Adipocyte (in vitro differentiated cells): ENCODE data around the gene SLC4A7.
"Not testable (repeated sequence)": the region's sequence is repeated elsewhere in the genome, so short reads cannot be mapped to it uniquely, and the experiment has no call there.

Experiments used
- DNase-seq: peaks from one replicate; pipeline ENCODE4 v3.0.0-alpha.2; 2015; ENCODE audit warnings: low read depth
- H3K27me3 ChIP-seq: replicated peaks from 2 replicates; pipeline ENCODE4 v1.7.0; 2013; ENCODE audit warnings: mild to moderate bottlenecking, low read length, moderate library complexity; ENCODE audit not compliant: control insufficient read depth, insufficient read depth
- H3K36me3 ChIP-seq: 2 replicates; pipeline ENCODE4 v1.7.0; 2013; ENCODE audit warnings: low read length, mild to moderate bottlenecking, moderate library complexity; ENCODE audit not compliant: control insufficient read depth, insufficient read depth, severe bottlenecking
- H3K4me1 ChIP-seq: 2 replicates; pipeline ENCODE4 v1.7.0; 2013; ENCODE audit warnings: mild to moderate bottlenecking, low read length, moderate library complexity; ENCODE audit not compliant: control insufficient read depth, insufficient read depth
- H3K4me3 ChIP-seq: 2 replicates; pipeline ENCODE4 v1.7.0; 2013; ENCODE audit warnings: mild to moderate bottlenecking, low read length, moderate library complexity
- H3K9ac ChIP-seq: 2 replicates; pipeline ENCODE4 v1.7.0; 2013; ENCODE audit warnings: mild to moderate bottlenecking, low read length, moderate library complexity
- H3K9me3 ChIP-seq: 2 replicates; pipeline ENCODE4 v1.7.0; 2013; ENCODE audit warnings: mild to moderate bottlenecking, low read length, moderate library complexity; ENCODE audit not compliant: control insufficient read depth

The SLC4A7 gene

GRCh38 chr3:27484015-27484844 lies at the start of gene SLC4A7:
TSS of gene SLC4A7 (minus strand) at chr3:27484384. CDS start at chr3:27484126, 258 bp downstream.
- no peaks in the 10 kb centered on the region for H3K27me3 ChIP-seq
- peak; percentile 98 for DNase-seq

GRCh38 chr3:27533261-27533607 lies 49.0 kb upstream of the SLC4A7 start:
- peak; percentile 52 for DNase-seq
- Histone ChIP-seq H3K4me3 (no peak overlapping the region), H3K4me1 (peaks cover 32% of the 10 kb centered on the region), H3K27me3 (no peaks in the 10 kb centered on the region), H3K9ac (peak overlapping the region; percentile 25), H3K36me3 (no peaks in the 10 kb centered on the region), H3K9me3 (no peaks in the 10 kb centered on the region)

More at GRCh38 chr3:27484015-27484844, at the start of gene SLC4A7:
- H3K36me3 ChIP-seq, result no peaks in the 10 kb centered on the region
- no peaks in the 10 kb centered on the region for H3K9me3 ChIP-seq
- peak within 1 kb of the TSS; percentile 97 for H3K9ac ChIP-seq
- H3K4me3 ChIP-seq, result peak within 1 kb of the TSS; percentile 98
- peaks cover 25% of the 10 kb centered on the region for H3K4me1 ChIP-seq

DNA sequence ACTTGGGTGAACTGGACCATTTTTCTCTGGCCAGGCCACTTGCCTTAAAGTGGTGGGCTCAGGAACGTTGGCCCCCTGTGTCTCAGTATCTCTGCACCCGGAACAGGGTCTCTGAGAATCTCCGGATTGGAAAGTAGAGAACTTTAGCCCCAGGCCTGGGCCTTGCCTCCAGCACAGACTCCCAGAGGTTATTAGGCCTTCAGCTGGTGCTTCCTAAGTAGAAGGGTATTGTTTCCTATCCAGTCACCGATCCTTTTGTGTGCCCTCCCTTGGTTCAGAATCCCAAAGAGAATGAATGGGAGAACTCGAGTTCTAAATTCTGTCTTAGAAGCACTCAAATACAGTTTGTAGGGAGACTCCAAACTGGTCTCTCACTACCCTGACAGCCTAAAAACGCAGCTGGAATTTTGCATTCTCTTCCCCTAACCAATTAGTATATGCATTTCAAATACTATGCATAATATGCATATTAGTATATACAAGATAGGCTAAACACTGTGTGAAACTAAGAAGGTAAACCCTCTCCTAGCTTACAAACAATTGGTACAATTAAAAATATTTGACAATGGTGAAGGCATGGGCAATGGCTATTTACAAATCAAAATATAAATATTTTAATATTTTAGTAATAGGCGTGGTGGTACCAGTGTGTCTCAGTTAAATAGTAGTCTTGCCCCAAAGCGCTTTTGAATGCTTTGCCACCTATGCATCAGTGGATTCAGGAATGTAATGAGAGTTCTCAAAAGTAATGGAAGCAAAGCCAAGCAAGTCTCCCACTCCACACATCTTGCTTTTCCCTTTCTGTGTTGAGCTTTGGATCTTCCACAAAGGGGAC lies 48.5 kb upstream of the SLC4A7 start:
- peaks cover 32% of the 10 kb centered on the region for H3K4me1 ChIP-seq
- H3K9me3 ChIP-seq, result no peaks in the 10 kb centered on the region
- H3K9ac ChIP-seq, result peak overlapping the region; percentile 25
- no peak for DNase-seq
- H3K4me3 ChIP-seq, result no peak overlapping the region
- H3K27me3 ChIP-seq, result no peaks in the 10 kb centered on the region
- H3K36me3 ChIP-seq, result no peaks in the 10 kb centered on the region

DNA sequence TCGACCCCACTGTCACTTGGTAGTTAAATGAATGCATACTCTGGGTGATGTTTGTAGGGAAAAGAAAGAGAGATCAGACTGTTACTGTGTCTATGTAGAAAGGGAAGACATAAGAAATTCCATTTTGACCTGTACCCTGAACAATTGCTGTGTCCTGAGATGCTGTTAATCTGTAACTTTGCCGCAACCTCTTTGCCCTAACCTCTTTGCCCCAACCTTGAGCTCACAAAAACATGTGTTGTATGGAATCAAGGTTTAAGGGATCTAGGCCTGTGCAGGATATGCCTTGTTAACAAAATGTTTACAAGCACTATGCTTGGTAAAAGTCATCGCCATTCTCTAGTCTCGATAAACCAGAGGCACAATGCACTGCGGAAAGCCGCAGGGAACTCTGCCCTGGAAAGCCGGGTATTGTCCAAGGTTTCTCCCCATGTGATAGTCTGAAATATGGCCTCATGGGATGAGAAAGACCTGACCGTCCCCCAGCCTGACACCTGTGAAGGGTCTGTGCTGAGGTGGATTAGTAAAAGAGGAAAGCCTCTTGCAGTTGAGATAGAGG lies 47.1 kb upstream of the SLC4A7 start:
- H3K36me3 ChIP-seq, DNase-seq, H3K9ac ChIP-seq, H3K9me3 ChIP-seq, H3K27me3 ChIP-seq, H3K4me3 ChIP-seq: not testable (repeated sequence)
- H3K4me1 ChIP-seq, result peaks cover 29% of the 10 kb centered on the region

DNA sequence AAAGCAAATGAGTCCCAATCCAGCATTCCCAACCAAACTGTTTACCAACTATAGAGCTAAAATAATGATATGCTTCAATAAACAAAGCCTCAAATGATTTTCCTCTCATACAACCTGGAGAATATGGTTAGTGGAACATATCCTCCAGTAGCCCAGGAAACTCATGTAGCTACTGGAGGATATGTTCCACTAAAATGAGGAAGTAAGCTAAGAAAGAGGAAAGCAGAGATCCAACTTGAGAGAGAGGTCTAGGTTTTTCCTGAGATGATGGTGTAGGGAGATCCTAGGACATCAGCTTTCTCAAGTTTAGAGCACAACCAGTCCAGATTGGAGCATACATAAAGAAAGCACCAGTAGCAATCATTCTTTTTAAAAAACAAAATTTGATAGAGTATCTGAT lies 44.6 kb upstream of the SLC4A7 start:
- Histone ChIP-seq H3K27me3 (no peaks in the 10 kb centered on the region), H3K36me3 (no peaks in the 10 kb centered on the region), H3K4me1 (peaks cover 24% of the 10 kb centered on the region), H3K4me3 (no peak overlapping the region), H3K9ac (no peak overlapping the region), H3K9me3 (no peaks in the 10 kb centered on the region)
- no peak for DNase-seq

GRCh38 chr3:27526614-27527315 lies 42.6 kb upstream of the SLC4A7 start:
- Histone ChIP-seq H3K4me1 (peaks cover 27% of the 10 kb centered on the region), H3K4me3 (no peak overlapping the region), H3K9me3 (no peaks in the 10 kb centered on the region), H3K36me3 (no peaks in the 10 kb centered on the region), H3K9ac (no peak overlapping the region), H3K27me3 (no peaks in the 10 kb centered on the region)
- DNase-seq, result no peak

DNA sequence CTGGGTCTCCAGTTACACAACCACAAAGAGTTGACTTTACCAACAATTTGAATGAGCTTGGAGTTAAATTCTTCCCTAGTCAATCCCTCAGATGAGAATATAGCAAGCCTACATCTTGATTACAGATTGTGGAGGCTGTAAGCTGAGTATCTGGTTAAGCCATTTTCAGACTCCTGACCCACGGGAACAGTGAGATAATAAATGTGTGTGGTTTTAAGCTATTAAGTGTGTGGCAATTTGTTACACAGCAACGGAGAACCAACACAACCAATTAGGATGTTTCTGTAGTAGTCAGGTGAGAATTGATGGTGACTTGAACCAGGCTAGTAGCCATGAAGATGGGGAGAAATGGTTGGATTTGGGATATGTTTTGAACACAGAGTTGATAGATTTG lies 37.7 kb upstream of the SLC4A7 start:
- H3K9ac ChIP-seq, result no peak overlapping the region
- no peak overlapping the region for H3K4me3 ChIP-seq
- peaks cover 36% of the 10 kb centered on the region for H3K4me1 ChIP-seq
- no peak for DNase-seq
- H3K27me3 ChIP-seq, result no peaks in the 10 kb centered on the region
- no peaks in the 10 kb centered on the region for H3K36me3 ChIP-seq
- H3K9me3 ChIP-seq, result no peaks in the 10 kb centered on the region

GRCh38 chr3:27521179-27521871 lies 37.1 kb upstream of the SLC4A7 start:
- Histone ChIP-seq H3K4me1 (peaks cover 36% of the 10 kb centered on the region), H3K9me3 (no peaks in the 10 kb centered on the region), H3K27me3 (no peaks in the 10 kb centered on the region), H3K36me3 (no peaks in the 10 kb centered on the region), H3K4me3 (no peak overlapping the region), H3K9ac (peak overlapping the region; percentile 37)
- DNase-seq, result peak; percentile 83

GRCh38 chr3:27511724-27512422 lies 27.7 kb upstream of the SLC4A7 start:
- H3K4me3 ChIP-seq, result no peak overlapping the region
- H3K9ac ChIP-seq, result no peak overlapping the region
- no peaks in the 10 kb centered on the region for H3K36me3 ChIP-seq
- no peak for DNase-seq
- peaks cover 4% of the 10 kb centered on the region for H3K9me3 ChIP-seq
- no peaks in the 10 kb centered on the region for H3K27me3 ChIP-seq
- peaks cover 15% of the 10 kb centered on the region for H3K4me1 ChIP-seq

- peaks cover 6% of the 10 kb centered on the region for H3K9me3 ChIP-seq
- no peak for DNase-seq
- H3K36me3 ChIP-seq, result no peaks in the 10 kb centered on the region
- H3K4me1 ChIP-seq, result peaks cover 28% of the 10 kb centered on the region
- no peaks in the 10 kb centered on the region for H3K27me3 ChIP-seq
- H3K4me3 ChIP-seq, result no peak overlapping the region
- no peak overlapping the region for H3K9ac ChIP-seq
Observed at GRCh38 chr3:27509376-27509775, 25.2 kb upstream of the SLC4A7 start.
